Hepatocyte (in vitro differentiated cells): ENCODE data around the gene TOMM7.
"Not testable (repeated sequence)": the region's sequence is repeated elsewhere in the genome, so short reads cannot be mapped to it uniquely, and the experiment has no call there.

Source experiments
- CTCF ChIP-seq: fragments of 200-600 bp; sonication (generic); IDR thresholded peaks from 2 replicates; pipeline ENCODE4 v1.5.1; 2016; ENCODE audit warnings: antibody characterized with exemption, mild to moderate bottlenecking; ENCODE audit not compliant: poor library complexity
- EZH2 ChIP-seq: fragments of 200-600 bp; sonication (generic); IDR thresholded peaks from 2 replicates; pipeline ENCODE4 v1.6.1; 2016; ENCODE audit warnings: antibody characterized with exemption, mild to moderate bottlenecking, borderline replicate concordance

GRCh38 chr7:22779730-22780323 is 42.8 kb downstream of the TOMM7 start:
- not testable (repeated sequence) for TF ChIP-seq CTCF, EZH2
